ENCODE results near the gene DNLZ.
A peak's percentile ranks its signal among the peaks of the same experiment; 100 is the strongest.

Gene DNLZ

DNA sequence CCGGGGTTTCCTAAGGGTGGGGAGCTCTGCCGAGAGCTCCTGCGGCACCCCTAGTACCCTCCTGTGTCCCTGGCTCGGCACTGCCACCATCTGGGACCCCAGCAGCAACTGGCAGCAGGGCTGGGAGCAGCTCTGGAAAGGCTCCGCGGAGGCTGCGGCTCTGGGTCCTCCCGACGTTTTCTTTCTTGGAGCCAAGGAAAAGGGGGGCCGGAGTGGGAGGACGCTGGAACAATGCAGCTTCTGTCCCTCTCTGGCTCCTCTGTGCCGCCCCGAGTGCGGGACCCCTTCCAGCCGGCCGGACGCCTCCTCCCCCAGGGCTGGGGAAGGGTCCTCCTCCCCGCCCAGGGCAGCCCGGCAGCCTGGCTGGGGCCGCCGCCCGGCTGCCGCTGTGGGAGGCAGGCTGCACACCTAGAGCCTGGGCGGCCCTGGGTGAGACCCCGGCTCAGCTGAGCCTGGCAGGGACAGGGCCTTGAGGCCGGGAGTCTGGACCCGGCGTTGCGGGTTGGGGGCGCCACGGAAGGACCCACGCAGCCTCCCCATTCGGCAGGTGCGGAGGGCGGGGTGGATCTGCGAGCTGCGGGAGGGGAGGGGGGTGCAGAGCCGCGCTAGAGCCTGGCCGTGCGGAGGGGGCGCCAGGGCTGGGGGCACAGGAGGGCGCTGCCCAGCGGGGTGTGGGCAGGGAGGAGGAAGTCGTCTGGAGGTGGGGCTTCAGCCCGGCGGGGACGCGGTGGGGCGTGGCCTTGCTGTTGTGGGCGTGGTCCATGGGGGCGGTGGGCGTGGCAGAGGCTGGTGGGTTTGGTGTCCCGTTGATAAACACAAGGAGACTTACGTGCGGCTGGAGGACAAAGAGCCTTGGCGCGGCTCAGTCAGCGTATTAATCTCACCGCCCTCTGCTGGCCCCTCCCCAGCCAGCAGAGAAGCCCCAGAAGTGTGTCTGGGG, 21.1 kb downstream of the DNLZ start:
- DNase-seq: peak; percentile 91

DNA sequence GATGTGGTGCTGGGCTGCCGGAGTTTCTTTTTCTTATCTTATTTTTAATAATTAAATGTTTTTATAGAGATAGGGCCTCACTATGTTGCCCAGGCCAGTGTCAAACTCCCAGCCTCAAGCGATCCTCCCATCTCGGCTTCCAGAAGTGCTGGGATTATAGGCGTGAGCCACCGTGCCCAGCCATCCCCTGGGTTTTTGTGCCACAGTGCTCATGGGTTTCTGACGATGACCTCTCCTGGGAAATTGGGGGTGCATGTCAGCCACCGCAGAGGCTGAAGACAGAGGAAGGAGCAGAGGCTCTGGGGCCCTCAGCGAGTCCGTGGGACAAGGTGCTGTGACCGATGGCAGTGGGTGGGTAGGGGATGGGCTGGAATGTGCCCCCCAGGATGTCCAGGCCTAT, 21.8 kb downstream of the DNLZ start:
- DNase-seq: no peak

DNA sequence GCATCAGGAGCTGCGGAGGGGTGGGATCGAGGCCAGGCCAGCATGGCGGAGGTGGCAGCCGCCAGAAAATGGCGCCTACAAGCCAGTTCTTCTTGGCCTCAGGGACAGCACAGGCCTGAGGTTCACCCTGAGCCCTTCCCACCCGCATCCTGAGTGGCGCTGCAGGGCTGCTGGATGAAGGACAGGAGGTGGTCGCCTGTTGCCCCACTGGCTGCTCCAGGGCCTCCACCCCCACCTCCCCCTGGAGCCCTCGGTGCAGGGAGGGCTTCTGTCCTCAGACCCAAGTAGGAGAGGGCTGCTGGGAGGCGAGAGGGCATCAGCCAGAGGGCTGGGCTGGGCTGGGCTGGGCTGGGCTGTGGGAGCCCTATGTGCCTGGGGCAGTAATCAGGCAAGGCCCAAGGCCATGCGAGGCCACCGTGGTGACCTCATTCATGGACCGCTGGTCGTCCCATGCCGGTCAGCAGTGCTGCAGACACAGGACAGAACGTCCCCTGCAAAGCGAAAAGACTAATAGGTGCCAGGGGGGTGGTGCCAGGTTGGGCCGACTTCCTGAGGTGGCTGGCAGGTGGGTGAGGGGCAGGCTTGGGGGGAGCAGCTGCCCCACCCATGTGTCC, 22.4 kb downstream of the DNLZ start:
- no peak for DNase-seq

DNA sequence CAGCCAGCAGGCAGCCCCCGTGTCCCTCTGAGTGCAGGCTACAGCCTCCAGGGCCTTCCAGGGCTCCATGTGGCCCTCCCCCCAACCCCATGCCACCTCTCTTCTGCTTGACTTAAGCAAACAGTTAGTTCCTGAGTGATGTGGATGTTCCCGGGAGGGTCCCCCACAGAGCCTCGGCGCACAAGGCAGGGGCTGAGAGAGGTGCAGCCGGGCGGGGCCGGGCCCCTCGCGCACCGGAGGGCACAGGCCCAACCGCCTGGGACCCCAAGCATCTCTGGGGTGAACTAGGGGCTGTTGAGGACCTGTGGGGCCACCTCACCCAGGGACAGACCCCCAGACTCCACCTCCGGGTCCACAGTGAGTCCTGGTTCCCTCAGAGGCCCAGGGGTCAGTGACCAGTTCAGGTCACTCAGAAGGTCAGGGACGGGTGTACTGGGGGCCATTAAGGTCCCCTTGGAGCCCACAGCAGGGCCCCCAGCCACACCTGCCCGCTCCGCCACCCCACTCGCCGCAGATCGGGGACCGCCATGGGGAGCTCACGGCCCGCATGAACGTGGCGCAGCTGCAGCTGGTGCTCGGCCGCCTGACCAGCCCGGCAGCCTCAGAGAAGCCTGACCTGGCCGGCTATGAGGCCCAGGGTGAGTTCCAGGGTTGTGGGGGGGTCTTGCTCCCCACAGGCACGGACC, 23.0 kb downstream of the DNLZ start:
- no peak for DNase-seq

DNA sequence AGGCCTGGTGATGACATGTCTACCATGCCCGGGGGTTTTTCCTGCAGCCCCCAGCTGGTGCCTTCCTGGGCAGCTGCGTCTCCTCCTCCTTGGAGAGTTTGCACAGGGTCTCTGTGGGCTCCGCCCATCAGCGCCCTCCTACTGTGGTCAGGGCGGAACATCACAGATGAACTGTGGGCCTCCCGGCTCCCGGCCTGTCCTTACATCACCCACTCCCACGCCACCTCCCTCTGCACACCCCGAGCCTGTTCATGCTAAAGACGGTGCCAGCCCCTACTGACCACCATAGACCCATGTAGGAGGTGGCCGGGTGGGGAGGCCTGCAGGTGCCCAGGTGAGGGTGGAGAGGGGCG, 23.6 kb downstream of the DNLZ start:
- no peak for DNase-seq

DNA sequence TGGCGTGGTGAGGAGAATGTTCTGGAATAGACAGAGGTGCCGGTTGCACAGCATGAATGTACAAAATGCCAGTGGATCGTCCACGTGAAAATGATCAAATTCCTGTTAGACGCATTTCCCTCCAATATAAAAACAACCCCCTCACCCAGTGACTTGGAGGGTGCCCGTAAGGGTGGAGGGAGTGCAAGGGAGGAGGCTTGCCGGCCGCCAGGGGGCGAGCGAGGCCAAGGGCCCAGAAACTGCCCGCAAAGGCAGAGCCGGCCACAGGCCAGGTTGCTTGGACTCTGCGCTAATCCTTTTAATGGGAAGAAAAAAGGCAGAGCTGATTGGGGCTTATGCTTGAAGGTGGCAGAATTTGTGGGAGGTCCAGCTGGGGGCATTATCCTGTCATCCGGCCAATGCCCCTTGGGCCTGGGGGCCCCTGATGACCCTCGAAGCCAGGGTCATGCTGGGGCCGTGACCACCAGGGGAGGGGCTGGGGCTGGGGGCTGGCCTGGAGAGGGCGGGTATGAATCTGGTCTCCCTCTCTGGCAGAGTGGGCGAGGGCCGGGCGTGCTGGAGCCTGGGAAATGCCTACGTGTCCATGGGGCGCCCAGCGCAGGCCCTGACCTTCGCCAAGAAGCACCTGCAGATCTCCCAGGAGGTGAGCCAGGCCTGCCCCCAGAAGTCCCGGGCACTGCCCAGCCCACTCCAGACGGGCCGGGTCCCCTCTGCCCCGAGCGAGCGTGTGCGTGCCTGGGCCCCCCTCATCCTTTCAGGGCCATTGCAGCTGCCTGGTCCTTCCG, 24.2 kb downstream of the DNLZ start:
- DNase-seq: peak; percentile 63

DNA sequence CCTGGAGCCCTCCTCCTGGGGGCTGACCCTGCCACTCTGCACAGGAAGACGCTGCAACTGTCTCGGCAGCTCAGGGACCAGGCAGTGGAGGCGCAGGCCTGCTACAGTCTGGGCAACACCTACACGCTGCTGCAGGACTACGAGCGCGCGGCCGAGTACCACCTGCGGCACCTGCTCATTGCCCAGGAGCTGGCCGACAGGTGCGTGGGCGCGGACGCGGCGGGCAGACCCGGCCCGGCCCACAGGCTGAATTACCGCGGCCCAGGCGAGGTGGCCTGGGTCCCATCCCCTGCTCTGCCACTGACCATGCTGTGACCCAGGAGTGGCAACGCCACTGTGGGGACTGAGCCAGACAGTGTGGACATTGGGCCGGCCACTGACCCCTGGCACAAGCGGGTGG, 25.0 kb downstream of the DNLZ start:
- no peak for DNase-seq

DNA sequence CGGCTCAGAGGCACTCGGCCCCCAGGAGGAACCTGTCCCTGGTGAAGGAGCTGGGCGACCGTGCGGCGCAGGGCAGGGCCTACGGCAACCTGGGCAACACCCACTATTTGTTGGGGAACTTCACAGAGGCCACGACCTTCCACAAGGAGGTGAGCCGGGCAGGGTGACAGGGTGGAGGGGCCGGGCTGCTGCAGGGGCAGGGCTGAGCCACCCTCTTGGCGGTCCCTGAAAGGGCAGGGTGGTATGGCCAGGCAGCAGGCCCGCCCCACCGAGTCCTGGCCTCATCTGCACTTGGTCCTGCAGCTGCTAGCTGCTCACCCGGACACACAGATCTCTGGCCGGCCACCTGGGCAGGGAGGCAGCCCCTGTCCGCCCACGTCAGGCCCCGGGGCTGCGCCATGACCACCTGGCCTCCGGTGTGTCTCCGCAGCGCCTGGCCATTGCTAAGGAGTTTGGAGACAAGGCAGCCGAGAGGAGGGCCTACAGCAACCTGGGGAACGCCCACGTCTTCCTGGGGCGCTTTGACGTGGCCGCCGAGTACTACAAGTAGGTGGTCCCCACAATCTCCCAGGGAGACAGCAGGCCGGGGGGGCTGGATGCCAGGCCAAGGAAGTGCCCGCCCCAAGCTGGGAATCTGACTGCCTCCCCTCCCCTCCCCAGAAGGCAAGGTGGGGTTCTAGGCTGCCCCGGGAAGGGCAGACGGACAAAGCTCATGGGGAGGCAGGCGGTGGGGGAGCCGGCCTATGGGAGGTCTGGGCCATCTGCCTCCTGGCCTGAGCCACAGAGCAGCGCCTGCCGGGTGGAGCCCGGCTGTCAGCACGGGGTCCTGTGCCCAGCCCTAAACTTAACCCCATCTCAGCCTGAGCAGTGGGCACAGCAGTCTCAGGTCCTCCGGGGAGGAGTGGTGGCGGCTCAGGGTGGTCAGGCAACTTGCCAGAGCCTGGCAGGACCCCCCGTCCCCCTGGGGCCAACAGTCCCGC, 25.8 kb downstream of the DNLZ start:
- DNase-seq: no peak

DNA sequence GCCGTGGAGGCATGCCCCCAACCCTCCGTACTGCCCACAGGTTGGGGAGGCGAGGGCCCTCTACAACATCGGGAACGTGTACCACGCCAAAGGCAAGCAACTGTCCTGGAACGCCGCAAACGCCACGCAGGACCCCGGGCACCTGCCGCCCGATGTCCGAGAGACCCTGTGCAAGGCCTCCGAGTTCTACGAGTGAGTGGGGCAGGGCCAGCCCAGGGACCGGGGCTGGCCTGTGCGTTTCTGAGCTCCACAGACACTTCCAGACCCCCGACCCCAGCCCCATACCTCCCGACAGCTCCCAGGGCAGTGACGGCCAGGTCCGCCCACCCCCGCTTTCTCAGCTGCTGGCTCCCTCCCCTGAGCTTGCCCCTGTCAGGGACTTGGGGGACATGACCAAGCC, 26.7 kb downstream of the DNLZ start:
- no peak for DNase-seq

DNA sequence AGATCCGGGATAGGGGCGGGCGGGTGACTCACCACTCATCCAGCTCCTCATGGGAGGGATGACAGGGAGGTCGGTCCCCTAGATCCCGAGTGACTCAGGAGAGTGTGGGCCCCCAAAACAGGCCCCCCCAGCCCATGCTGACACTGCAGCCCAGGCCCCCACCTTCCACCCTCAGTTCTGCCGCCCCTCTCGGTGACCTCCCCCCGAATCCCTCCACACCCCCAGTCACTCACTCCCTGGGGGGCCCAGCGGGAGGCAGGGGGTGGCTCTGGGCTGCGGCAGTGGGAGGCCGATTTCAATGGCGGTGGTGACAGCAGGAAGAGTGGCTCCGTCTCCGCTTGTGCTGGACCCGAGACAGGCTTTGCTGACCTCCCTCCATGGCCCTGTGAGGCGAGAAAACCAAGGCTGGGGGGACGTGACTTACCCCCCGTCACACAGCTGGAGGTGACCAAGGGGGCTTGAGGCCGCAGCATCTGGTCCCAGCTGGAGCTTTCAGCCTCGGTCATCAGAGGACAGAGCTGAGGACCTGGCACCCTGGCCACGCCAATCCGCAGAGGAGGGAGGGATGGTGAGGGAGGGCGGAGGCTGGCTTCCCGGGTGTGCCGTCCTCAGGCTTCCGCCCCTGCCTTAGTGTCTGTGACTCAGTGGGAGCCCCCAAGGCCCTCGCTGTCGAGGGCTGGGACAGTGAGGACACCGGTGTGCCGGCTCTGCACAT, 27.2 kb downstream of the DNLZ start:
- DNase-seq: no peak

DNA sequence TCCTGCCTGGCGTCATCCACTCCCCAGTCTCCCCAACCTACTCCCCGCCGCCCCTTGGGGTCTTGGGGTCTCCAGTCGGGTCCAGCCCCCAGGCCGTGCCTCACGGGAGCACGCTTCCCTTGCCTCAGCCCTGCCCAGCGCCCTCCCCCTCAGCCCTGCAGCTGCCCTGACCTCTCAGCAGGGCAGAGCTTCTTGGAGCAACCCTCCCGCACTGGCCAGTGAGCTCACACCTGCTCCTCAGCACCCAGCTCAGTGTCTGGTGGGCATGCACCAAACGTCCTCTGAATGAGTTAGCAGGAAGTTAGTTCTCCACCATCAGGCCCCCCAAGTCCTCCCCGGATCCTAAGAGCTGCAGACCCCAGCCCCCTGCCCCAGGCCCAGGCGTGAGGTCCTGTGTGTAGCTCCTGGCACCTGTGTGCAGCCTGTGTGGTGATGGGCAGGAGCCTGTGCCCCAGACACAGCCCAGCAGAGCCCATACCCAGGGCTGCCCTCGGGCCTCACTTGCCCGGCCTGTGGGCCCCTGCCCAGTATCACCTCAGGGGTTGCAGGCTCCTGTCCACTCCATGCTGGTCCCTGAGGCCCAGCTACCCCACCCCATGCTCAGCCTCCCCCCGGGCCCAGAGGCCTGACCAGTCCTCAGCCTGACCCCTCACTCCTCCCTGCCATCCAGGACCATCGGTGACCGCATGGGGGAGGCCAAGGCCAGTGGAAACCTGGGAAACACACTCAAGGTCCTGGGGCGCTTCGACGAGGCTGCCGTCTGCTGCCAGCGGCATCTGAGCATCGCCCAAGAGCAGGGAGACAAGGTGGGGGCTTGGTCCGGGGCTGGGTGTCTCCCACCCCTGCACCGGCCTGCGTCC, 28.0 kb downstream of the DNLZ start:
- no peak for DNase-seq

DNA sequence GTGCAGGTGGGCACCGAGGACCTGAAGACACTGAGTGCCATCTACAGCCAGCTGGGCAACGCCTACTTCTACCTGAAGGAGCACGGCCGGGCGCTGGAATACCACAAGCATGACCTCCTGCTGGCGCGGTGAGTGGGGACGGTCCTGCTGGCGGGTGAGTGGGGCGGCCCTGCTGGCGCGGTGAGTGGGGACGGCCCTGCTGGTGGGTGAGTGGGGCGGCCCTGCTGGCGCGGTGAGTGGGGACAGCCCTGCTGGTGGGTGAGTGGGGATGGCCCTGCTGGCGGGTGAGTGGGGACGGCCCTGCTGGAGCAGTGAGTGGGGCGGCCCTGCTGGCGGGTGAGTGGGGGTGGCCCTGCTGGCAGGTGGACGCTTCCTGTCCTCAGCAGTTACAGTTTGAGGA, 29.0 kb downstream of the DNLZ start:
- no peak for DNase-seq

DNA sequence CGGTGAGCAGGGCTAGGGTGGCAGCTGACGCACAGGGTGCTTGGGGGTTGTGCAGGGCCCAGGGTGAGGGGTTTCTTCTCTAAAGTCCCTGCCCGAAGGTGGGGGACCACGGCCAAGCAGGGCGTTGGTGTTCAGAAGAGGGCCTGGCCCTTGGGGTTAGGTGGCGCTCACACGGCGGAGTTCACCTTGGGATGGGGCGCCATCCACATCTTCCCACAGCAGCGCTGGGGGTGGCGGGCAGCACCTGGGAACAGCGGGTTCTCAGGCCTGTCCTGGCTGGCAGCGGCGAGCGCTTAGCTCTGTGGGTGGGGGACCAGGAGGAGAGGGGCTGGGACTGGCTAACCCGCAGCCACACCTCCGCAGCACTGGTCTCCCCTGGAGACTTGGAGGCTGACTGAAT, 30.1 kb downstream of the DNLZ start:
- no peak for DNase-seq

DNA sequence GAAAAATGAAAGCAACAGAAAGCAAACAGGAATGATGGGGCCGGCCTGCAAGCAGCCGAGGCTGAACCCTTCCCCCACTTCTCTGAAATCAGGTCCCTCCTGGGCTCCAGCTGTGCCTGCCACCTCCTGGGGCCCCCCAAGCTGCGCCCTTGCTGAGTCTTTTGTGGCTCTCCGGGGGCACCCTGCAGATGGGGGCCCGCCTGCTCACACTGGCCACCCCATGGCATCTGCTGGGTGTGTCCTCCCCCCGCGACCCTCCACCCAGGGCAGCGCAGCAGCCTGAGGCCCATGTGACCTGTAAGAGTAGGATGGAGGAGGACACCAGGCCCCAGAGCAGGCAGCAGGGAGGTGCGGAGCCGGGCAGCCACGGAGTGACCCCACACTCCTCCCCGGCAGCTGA, 30.5 kb downstream of the DNLZ start:
- no peak for DNase-seq

DNA sequence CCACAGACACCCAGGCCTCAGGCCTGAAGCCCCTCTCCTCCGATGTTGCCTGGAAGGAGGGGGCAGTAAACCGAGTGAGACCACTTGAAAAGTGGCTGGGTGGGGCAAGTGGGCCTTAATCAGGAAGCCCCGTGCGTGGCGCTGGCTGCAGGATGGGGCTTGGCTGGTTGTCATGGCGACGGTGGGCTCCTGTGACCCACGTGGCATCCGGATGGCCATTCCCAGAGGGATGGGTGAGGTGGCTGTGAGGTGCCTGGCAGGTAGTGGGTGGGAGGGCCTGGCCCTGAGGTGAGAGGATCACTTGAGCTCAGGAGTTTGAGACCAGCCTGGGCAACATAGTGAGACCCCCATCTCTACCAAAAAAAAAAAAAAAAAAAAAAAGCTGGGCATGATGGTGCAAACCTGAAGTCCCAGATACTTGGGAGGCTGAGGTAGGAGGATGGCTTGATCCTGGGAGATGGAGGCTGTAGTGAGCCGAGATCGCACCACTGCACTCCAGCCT, 31.0 kb downstream of the DNLZ start:
- no peak for DNase-seq

DNA sequence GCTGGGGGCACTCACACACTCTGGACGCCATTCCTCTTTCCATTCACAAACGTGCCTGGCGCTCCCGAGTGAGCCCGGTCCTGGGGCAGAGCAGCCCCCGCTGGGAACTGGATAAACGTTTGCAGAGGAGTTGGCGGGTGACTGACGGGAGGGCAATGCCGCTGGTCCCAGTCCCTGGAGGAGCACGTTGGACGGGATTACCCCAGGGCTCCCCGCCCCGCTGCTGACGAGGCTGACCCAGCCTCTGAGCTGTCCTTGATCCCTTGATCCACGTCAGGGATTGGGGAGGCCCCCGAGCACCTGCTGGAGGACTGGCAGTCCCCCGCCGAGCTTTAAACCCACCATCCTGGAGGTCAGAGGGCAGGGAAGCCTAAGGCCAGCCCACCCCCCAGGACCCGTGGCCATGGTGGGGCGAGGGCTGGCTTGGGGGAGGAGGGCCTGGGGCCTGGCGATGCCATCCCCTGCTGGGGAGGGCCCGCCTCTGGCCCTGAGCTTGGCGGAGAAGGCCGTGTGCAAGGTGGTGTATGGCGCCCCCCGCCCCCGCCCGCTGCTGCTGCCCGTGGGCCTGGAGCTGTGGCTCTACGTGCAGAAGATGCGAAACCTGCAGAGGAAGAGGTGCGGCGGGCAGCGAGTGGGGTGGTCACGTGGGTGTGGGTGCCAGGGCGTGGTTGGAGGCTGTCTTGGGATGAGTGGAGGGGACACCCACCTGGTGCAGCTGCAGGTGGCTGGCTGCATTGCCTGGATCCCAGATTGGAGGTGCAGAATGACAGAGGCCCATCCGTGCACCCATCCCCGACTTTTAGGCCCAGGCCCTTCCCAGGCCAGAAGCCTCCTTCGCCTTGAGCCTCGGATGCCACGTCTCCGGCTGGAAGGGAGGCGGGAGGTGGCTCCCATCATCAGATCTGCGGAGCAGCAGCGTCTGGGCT, 31.7 kb downstream of the DNLZ start:
- no peak for DNase-seq

DNA sequence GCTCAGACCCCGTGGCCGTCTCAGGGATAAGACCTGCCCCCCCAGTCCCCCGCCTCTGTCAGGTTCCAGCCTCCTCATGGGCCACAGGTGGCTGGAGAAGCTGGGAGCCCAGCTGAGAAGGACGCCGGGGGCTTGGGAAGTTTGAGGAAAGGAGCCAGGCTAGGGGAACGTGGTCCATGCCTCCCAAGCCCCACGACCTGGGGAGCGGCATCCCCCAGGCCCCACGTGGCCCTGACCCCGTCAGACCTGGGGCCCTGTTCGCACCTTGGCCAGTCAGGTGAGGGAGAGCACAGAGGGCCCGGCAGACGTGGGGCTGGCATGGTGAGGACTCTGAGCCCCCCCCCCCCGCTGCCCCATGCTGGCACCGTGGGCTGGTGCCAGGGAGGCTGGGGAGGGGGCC, 32.5 kb downstream of the DNLZ start:
- DNase-seq: no peak

DNA sequence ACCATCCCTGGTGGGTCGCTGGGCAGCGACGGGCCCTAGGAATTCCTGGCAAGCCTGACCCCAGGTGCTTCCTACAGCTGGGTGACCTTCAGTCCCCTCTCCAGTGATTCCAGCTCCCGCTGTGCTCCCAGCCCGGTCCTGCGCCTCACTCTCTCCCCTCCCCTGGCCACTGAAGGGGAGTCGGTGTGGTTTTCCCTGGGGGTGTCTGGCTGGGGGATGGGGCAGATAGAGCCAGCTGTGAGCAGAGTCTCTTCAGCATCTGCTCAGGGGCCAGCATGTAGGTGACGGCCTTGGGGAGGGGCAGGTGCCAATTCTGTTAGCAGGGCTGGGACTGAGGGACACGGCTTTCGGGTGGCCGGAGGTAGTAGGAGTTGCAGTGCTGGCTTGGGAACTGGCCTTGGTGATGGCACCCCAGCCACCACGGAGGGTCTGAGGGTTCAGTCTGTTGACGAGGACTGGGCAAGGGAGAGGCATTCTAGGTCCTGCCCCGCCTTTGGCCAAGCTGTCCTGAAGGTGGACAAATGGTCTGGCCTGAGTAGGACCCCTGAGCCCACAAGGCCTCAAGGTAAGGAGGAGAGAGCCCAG, 33.0 kb downstream of the DNLZ start:
- no peak for DNase-seq
